Liver (tissue), 9 donors: ENCODE measurements around the gene ZNF860. TPM values are rescaled to one million over a fixed set of nuclear protein-coding genes. Genes with fewer than 3 reads are reported as not detected.
A peak's percentile ranks its signal among the peaks of the same experiment; 100 is the strongest.

ENCODE experiments used
- DNase-seq: peaks from one replicate; pipeline ENCODE4 v3.0.0-alpha.2; 2017; ENCODE audit warnings: low spot score
- H3K27ac ChIP-seq, 2 donors: one replicate each; pipeline ENCODE4 v1.7.0; 2013; ENCODE audit warnings: inconsistent platforms in 2 of 2, low read length in 2 of 2, control low read depth in 1 of 2, low read depth in 1 of 2, mild to moderate bottlenecking in 1 of 2
- H3K27me3 ChIP-seq, 4 donors: one replicate each; pipeline versions ENCODE4 v1.6.1 to v1.7.0; 2013; ENCODE audit warnings: low read length in 3 of 4, inconsistent platforms in 1 of 4, mild to moderate bottlenecking in 1 of 4, moderate library complexity in 1 of 4; ENCODE audit not compliant: control insufficient read depth in 4 of 4, insufficient read depth in 4 of 4
- H3K36me3 ChIP-seq, 4 donors: one replicate each; pipeline versions ENCODE4 v1.6.1 to v1.7.0; 2013; ENCODE audit warnings: low read length in 3 of 4, mild to moderate bottlenecking in 3 of 4, low read depth in 1 of 4, moderate library complexity in 1 of 4; ENCODE audit not compliant: control insufficient read depth in 4 of 4, insufficient read depth in 3 of 4
- H3K4me1 ChIP-seq, 4 donors: one replicate each; pipeline versions ENCODE4 v1.6.1 to v1.7.0; 2013; ENCODE audit warnings: low read length in 3 of 4, mild to moderate bottlenecking in 3 of 4, moderate library complexity in 1 of 4; ENCODE audit not compliant: control insufficient read depth in 4 of 4, insufficient read depth in 4 of 4
- H3K4me3 ChIP-seq, 3 donors: one replicate each; pipeline versions ENCODE4 v1.6.1 to v1.7.0; 2013; ENCODE audit warnings: low read length in 3 of 3, control low read depth in 1 of 3, low read depth in 1 of 3, mild to moderate bottlenecking in 1 of 3
- H3K9ac ChIP-seq, 2 donors: one replicate each; pipeline ENCODE4 v1.7.0; 2013; ENCODE audit warnings: low read length in 2 of 2, mild to moderate bottlenecking in 2 of 2, moderate library complexity in 2 of 2, control low read depth in 1 of 2, low read depth in 1 of 2
- H3K9me3 ChIP-seq, 4 donors: one replicate each; pipeline versions ENCODE4 v1.6.1 to v1.7.0; 2013; ENCODE audit warnings: low read length in 3 of 4; ENCODE audit not compliant: control insufficient read depth in 4 of 4
- FOXA1 ChIP-seq: IDR thresholded peaks from 2 replicates; pipeline ENCODE4 v1.6.1; 2016; ENCODE audit warnings: antibody characterized with exemption
- FOXA2 ChIP-seq: IDR thresholded peaks from 2 replicates; pipeline ENCODE4 v1.6.1; 2016; ENCODE audit warnings: antibody characterized with exemption
- GABPA ChIP-seq, 2 donors: IDR thresholded peaks in 1 of 2; conservative IDR thresholded peaks in 1 of 2; 2 replicates each; pipeline ENCODE4 v1.6.1; 2016; ENCODE audit warnings: antibody characterized with exemption in 2 of 2, mild to moderate bottlenecking in 1 of 2, moderate library complexity in 1 of 2
- HNF4A ChIP-seq, 2 donors: conservative IDR thresholded peaks; 2 replicates each; pipeline ENCODE4 v1.6.1; 2016; ENCODE audit warnings: antibody characterized with exemption in 2 of 2, mild to moderate bottlenecking in 2 of 2
- HNF4G ChIP-seq: IDR thresholded peaks from 2 replicates; pipeline ENCODE4 v1.6.1; 2016; ENCODE audit warnings: antibody characterized with exemption
- JUND ChIP-seq, 2 donors: IDR thresholded peaks; 2 replicates each; pipeline ENCODE4 v1.6.1; 2016; ENCODE audit warnings: antibody characterized with exemption in 2 of 2
- MAX ChIP-seq: IDR thresholded peaks from 2 replicates; pipeline ENCODE4 v1.6.1; 2016; ENCODE audit warnings: antibody characterized with exemption
- NR2F2 ChIP-seq: IDR thresholded peaks from 2 replicates; pipeline ENCODE4 v1.6.1; 2016; ENCODE audit warnings: antibody characterized with exemption
- REST ChIP-seq: IDR thresholded peaks from 2 replicates; pipeline ENCODE4 v1.6.1; 2016; ENCODE audit warnings: antibody characterized with exemption, mild to moderate bottlenecking
- RXRA ChIP-seq, 2 donors: IDR thresholded peaks; 2 replicates each; pipeline ENCODE4 v1.6.1; 2017 to 2018; ENCODE audit warnings: antibody characterized with exemption in 2 of 2, mild to moderate bottlenecking in 1 of 2
- TAF1 ChIP-seq: conservative IDR thresholded peaks from 2 replicates; pipeline ENCODE4 v1.6.1; 2016; ENCODE audit warnings: antibody characterized with exemption, mild to moderate bottlenecking
- YY1 ChIP-seq: IDR thresholded peaks from 2 replicates; pipeline ENCODE4 v1.6.1; 2016; ENCODE audit warnings: antibody characterized with exemption, mild to moderate bottlenecking
- ZBTB33 ChIP-seq: IDR thresholded peaks from 2 replicates; pipeline ENCODE4 v1.6.1; 2016; ENCODE audit warnings: antibody characterized with exemption
- WGBS: extraction: QIAGEN DNeasy Blood & Tissue Kit; methylation state at CpG from one replicate; pipeline ENCODE4 v1.1.7; 2013; 5-methylcytosine and 5-hydroxymethylcytosine counted together
- polyA plus RNA-seq, 2 donors: library from polyadenylated mRNA; stranded (reverse) in 1 of 2; unstranded in 1 of 2; fragments of 200-250 nt in 1 of 2; fragments of >200 nt in 1 of 2; fragmentation: Nextera tagmentation in 1 of 2; extraction: Ambion mirVana in 1 of 2; gene quantifications; one replicate each; pipeline versions ENCODE4 v1.2.1 to v1.2.3, GENCODE V29; 2013 to 2015
- total RNA-seq, 2 donors: library from RNA; depleted of rRNA; stranded (reverse); fragments of >200 nt; gene quantifications; one replicate each; pipeline ENCODE4 v1.2.3, GENCODE V29; 2014
- donor health status: healthy.
- donor health status: healthy.
- donor health status: healthy.
- donor health status: healthy.
- donor health status: healthy.

The ZNF860 gene
- total and polyA plus RNA-seq, 4 donors: 0.10 to 0.42 (median 0.17) TPM; not detected in 1

GRCh38 chr3:31958701-31959152 is 22.8 kb upstream of the ZNF860 start (continued):
- no peak for TF ChIP-seq HNF4G

GRCh38 chr3:31959251-31959650 is 22.3 kb upstream of the ZNF860 start:
- H3K27ac ChIP-seq: peak overlapping the region; percentile 36 to 48
- H3K4me1 ChIP-seq: no peaks in the 10 kb centered on the region
- TF ChIP-seq TAF1 (no peak), MAX (no peak), JUND (IDR thresholded peaks at IDR 0.05) (no peak), FOXA2 (no peak), GABPA (IDR thresholded peaks at IDR 0.05 in 1 of 2, conservative IDR thresholded peaks at IDR 0.05 in 1 of 2) (no peak), HNF4G (no peak), RXRA (IDR thresholded peaks at IDR 0.05) (no peak), REST (no peak), HNF4A (conservative IDR thresholded peaks at IDR 0.05) (no peak)
- H3K9ac ChIP-seq: no peak overlapping the region
- no peak overlapping the region for H3K4me3 ChIP-seq
- peaks cover 4 to 10% (median 7%) of the 10 kb centered on the region in 4 donors for H3K9me3 ChIP-seq
- no peak for DNase-seq
- no peaks in the 10 kb centered on the region for H3K27me3 ChIP-seq
- 80% methylated on average over 2 of the region's 2 CpGs for WGBS
- no peaks in the 10 kb centered on the region for H3K36me3 ChIP-seq

GRCh38 chr3:31959951-31960792 is 21.4 kb upstream of the ZNF860 start:
- no peaks in the 10 kb centered on the region for H3K27me3 ChIP-seq
- TF ChIP-seq ZBTB33 (no peak), REST (no peak), FOXA1 (no peak), NR2F2 (peak; percentile 64), YY1 (no peak)
- no peaks in the 10 kb centered on the region for H3K36me3 ChIP-seq
- DNase-seq: no peak
- no peak overlapping the region for H3K4me3 ChIP-seq
- 61% methylated on average over 7 of the region's 7 CpGs for WGBS
- H3K9ac ChIP-seq: no peak overlapping the region
- H3K27ac ChIP-seq: peak overlapping the region in 1 of 2 donors; percentile 48
- no peaks in the 10 kb centered on the region for H3K4me1 ChIP-seq
- peaks cover 2 to 9% (median 7%) of the 10 kb centered on the region in 4 donors for H3K9me3 ChIP-seq
